HG03025 (cell line): ENCODE results near the gene SSH3.

ENCODE experiments used
- ATAC-seq: cut with Tn5 transposase; IDR thresholded peaks from one replicate; pipeline ENCODE4 v1.9.1; 2021; ENCODE audit warnings: mild to moderate bottlenecking, moderate library complexity; ENCODE audit not compliant: unreplicated experiment, low FRiP score

Gene SSH3

DNA sequence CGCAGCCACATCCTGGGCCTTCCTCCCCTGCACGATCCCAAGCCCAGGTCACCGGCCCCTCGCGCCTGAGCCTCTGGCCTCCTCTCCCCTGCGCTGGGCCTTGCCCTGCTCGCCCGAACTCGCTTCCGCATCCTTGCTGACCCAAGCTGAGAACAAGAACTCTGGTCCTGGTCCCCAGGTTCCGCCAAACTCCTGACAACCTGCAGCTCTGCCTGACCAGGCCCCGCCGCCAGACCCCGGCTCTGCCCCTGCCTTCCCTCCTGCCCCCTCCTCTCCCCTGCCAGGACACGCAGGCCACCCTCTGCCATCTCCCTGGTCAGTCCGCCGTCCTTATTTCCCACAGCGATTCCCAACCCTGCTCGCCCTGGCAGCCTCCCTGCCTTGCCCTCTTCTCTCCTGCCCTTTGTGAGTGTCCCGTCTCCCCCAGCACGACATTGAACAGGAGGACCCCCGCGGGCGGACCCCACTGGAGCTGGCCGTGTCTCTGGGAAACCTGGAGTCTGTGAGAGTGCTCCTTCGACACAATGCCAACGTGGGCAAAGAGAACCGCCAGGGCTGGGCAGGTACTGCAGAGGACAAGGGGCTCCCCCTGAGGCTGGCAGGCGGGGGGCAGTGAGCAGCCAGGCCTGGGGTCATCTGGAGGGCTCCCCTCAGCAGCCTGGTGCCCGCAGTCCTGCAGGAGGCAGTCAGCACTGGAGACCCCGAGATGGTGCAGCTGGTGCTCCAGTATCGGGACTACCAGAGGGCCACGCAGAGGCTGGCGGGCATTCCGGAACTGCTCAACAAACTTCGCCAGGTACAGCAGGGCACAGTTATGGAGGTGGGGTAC, 13.5 kb upstream of the SSH3 start:
- ATAC-seq: no peak

GRCh38 chr11:67290801-67291200, 12.5 kb upstream of the SSH3 start:
- ATAC-seq: no peak

- ATAC-seq: no peak
Measured at GRCh38 chr11:67291481-67292381, 11.6 kb upstream of the SSH3 start.

DNA sequence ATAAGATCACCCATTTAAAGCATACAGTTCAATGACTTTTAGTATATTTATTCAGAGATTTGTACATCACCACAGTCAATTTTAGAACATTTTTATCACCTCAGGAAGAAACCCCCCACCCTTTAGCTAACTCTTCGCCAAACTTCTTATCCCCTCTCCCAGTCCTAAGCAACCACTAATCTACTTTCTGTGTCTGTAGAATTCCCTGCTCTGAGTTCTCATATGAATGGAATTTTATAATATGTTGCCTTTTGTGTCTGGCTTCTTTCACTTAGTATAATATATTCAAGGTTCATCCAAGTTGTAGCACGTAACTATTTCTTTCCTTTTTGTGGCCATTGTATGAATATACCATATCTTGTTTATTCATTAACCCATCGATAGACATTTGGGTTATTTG, 10.7 kb upstream of the SSH3 start:
- no peak for ATAC-seq

DNA sequence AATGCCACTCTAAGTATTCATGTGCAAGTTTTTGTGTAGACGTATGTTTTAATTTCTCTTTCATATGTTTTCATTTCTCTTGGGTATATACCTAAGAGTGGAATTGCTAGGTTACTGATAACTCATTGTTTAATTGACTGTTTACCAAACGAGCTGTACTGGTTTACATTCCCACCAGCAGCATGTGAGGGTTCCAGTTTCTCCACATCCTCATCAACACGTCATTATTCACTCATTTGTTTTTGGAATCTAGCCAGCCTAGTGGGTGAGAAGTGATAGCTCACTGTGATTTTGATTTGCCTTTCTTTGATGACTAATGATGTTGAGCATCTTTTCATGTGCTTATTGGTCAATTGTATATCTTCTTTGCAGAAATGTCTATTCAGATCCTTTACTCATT, 10.2 kb upstream of the SSH3 start:
- ATAC-seq: no peak

GRCh38 chr11:67295846-67296245, 7.5 kb upstream of the SSH3 start:
- ATAC-seq: no peak

GRCh38 chr11:67298786-67299185, 4.5 kb upstream of the SSH3 start:
- no peak for ATAC-seq

DNA sequence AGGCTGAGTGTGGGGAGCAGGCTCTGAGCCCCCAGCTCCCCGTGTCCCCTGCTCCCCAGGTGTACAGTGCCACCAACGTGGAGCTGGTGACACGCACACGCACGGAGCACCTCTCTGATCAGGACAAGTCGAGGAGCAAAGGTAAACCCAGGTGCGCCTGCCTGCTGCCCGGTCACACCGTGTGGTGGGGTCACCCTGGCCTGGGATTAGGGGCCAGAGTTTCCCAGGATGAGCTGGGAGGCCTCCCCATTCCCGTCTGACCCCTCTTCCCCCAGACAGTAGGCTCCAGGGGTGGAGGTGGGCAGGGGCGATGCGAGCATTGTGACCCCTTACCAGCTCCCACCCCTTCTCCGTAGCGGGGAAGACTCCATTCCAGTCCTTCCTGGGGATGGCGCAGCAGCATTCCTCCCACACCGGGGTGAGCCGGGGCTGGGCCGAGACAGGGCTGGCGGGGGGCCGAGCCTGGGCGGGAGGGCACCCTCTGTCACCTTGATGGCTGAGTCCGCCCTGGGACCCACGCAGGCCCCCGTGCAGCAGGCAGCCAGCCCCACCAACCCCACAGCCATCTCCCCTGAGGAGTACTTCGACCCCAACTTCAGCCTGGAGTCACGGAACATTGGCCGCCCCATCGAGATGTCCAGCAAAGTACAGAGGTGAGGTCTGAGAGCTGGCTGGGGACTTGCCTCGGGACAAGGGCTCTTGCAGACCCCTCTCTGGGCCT, 3.7 kb upstream of the SSH3 start:
- no peak for ATAC-seq

- ATAC-seq: no peak
Measured at GRCh38 chr11:67300256-67300755, 3.0 kb upstream of the SSH3 start.

DNA sequence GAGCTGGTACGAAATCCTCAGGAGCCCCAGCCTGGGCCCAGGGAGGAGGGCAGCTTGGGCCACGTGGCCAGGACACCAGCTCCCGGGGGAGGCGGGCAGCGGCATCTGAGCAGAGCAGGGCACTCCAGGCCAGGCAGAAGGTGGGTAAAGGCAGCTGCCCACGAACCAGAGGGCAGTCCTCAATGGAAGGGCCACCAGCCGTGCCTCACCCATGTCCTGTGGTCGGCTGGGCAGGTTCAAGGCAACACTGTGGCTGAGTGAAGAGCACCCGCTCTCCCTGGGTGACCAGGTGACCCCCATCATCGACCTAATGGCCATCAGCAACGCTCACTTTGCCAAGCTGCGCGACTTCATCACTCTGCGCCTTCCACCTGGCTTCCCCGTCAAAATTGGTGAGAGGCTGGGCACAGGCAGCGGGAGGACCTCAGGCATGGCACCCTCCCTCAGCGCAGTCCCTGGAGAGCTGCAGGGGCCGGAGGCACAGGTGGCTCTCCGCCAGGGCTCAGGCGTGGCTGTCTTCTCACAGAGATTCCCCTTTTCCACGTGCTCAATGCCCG, 2.5 kb upstream of the SSH3 start:
- ATAC-seq: no peak

DNA sequence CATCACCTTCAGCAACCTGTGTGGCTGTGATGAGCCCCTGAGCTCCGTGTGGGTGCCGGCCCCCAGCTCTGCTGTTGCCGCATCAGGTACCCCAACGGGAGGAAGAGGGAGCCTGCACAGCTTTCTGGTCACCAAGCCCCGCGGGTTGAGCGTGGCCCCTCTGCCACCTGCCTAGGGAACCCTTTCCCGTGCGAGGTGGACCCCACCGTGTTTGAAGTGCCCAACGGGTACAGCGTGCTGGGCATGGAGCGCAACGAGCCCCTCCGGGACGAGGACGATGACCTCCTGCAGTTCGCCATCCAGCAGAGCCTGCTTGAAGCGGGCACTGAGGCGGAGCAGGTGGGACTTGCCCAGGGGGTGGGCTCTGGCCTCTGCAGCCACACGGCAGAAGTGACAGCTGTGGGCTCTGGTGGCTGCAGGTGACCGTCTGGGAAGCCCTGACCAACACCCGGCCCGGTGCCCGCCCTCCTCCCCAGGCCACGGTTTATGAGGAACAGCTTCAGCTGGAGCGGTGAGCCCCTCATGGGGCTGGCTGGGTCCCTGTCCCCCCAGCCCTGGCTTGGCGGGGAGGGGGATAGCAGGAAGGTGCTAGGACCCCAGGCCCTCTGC, 1.9 kb upstream of the SSH3 start:
- no peak for ATAC-seq

GRCh38 chr11:67301951-67302516, 1.3 kb upstream of the SSH3 start:
- no peak for ATAC-seq

DNA sequence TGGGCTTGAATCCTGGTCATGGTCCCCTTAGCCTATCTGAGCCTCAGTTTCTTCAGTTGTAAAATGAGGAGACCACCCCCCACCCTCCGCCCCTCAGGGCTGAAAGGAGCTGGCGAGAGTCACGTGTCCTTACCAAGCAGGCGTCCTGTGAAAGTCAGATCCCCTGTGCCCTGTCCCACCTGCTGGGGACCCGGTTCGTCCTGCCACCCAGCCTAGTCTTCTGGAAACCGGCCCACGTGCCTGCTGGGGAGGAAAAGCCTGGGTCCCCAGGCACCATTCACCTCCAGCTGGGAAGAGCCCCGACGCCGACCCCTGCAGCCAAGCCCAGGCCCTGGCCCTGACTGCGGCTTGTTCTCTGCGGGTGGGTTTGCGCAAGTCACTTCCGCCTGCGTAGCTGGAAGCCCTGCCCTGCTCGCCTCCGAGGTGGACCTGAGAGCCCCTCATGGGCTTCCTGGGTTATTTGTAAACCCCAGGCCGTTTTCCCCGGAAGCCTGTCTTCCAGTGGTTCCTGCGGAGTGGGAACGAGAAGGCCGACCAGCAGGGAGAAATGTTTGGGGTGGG, 679 bp upstream of the SSH3 start:
- no peak for ATAC-seq

GRCh38 chr11:67303835-67304411, 593 bp downstream of the SSH3 start:
- ATAC-seq: no peak

DNA sequence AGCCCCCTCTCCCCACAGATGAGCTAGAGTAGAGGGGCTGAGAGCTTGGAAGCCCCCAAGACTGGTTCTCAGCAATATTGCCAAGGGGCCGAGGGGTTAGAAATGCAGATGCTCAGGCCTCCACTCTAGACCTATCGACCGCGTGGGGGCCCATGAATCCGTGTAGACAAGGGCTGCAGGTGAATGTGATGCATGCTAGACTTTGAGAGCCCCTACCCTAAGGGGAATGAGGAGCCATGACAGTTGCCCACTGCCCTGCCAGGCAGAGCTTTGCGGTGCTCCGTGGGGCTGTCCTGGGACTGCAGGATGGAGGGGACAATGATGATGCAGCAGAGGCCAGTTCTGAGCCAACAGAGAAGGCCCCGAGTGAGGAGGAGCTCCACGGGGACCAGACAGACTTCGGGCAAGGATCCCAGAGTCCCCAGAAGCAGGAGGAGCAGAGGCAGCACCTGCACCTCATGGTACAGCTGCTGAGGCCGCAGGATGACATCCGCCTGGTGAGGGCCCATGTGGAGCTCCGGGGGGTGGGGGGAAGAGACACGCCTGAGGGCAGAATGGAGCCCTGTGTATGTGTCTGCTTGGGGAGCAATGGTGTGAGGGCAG, 1.3 kb downstream of the SSH3 start:
- no peak for ATAC-seq

DNA sequence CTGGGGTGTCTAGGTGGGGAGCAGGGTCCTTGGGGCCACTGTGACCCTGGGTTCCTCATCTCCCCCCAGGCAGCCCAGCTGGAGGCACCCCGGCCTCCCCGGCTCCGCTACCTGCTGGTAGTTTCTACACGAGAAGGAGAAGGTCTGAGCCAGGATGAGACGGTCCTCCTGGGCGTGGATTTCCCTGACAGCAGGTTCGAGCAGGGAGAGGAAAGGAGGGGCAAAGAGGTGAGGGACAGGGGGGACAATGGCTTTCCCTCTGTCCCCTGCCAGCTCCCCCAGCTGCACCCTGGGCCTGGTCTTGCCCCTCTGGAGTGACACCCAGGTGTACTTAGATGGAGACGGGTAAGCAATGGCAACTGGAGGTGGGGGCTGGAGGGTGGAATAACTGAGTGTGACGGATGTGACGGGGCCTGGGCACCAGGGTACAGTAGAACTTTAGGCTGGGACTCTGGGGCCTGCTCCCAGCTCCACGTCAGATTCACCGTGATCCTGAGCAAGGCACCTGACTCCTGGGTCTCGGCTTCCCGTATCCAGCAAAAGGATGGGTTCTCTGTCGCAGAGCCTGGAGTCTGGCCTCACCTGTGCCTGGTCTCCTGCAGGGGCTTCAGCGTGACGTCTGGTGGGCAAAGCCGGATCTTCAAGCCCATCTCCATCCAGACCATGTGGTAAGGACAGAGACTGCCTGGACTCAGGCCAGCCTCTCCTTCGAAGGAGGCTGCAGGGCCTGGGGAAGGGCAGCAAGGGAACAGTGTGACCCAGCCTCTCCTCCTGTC, 3.6 kb downstream of the SSH3 start:
- ATAC-seq: no peak

DNA sequence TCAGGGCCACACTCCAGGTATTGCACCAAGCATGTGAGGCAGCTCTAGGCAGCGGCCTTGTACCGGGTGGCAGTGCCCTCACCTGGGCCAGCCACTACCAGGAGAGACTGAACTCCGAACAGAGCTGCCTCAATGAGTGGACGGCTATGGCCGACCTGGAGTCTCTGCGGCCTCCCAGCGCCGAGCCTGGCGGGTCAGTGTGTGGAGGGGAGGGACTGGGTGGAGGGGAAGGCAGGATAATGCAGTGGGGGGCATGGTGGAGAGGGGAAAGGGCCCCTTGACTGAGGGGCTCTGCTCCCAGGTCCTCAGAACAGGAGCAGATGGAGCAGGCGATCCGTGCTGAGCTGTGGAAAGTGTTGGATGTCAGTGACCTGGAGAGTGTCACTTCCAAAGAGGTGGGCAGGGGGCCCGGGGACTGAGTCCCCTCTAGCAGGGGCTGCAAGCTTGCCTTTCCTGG, 4.2 kb downstream of the SSH3 start:
- no peak for ATAC-seq
